SK-N-SH (cell line): ENCODE data around the gene COX6A1.

Experiments
- CTCF ChIP-seq: fragments of 200-600 bp; sonication (generic); IDR thresholded peaks from 2 replicates; pipeline ENCODE4 v1.6.1; 2017; ENCODE audit warnings: antibody characterized with exemption, mild to moderate bottlenecking, moderate library complexity
- GABPA ChIP-seq: IDR thresholded peaks from 2 replicates; pipeline ENCODE4 v1.4.0; 2012; ENCODE audit warnings: low read depth, mild to moderate bottlenecking
- MEF2A ChIP-seq: IDR thresholded peaks from 2 replicates; pipeline ENCODE4 v1.4.0; 2012; ENCODE audit warnings: low read depth, borderline replicate concordance
- RFX5 ChIP-seq: IDR thresholded peaks from 2 replicates; pipeline ENCODE4 v1.6.1; 2012; ENCODE audit warnings: mild to moderate bottlenecking, improper control_type of control experiment, low read length
- TEAD4 ChIP-seq: IDR thresholded peaks from 2 replicates; pipeline ENCODE4 v1.4.0; 2012; ENCODE audit warnings: mild to moderate bottlenecking, borderline replicate concordance; ENCODE audit not compliant: insufficient read depth
- TF ChIP-seq, protein P1 (sequence below): IDR thresholded peaks from 2 replicates; pipeline ENCODE4 v1.4.0; 2012; ENCODE audit warnings: low read depth, borderline replicate concordance

GRCh38 chr12:120432772-120433525, 5.0 kb upstream of the COX6A1 start:
- TF ChIP-seq MEF2A = no peak
- no peak for TF ChIP-seq CTCF
- TF ChIP-seq GABPA = no peak
- TF ChIP-seq, protein P1, sequence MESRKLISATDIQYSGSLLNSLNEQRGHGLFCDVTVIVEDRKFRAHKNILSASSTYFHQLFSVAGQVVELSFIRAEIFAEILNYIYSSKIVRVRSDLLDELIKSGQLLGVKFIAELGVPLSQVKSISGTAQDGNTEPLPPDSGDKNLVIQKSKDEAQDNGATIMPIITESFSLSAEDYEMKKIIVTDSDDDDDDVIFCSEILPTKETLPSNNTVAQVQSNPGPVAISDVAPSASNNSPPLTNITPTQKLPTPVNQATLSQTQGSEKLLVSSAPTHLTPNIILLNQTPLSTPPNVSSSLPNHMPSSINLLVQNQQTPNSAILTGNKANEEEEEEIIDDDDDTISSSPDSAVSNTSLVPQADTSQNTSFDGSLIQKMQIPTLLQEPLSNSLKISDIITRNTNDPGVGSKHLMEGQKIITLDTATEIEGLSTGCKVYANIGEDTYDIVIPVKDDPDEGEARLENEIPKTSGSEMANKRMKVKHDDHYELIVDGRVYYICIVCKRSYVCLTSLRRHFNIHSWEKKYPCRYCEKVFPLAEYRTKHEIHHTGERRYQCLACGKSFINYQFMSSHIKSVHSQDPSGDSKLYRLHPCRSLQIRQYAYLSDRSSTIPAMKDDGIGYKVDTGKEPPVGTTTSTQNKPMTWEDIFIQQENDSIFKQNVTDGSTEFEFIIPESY = no peak
- TF ChIP-seq TEAD4 = no peak
- no peak for TF ChIP-seq RFX5
